Cardiac muscle cell (in vitro differentiated cells and primary cell): ENCODE results near the gene GPR148. TPM values are rescaled to one million over a fixed set of nuclear protein-coding genes. Genes with fewer than 3 reads are reported as not detected.

Experiments
- DNase-seq, 2 donors: peaks; one replicate each; pipeline versions ENCODE4 v3.0.0 to v3.0.0-alpha.2; 2010 to 2017; ENCODE audit warnings: low read depth in 1 of 2, low spot score in 1 of 2
- H3K27ac ChIP-seq: fragments of 200-600 bp; sonication (generic); 2 replicates; pipeline ENCODE4 v1.5.1; 2016
- H3K27me3 ChIP-seq: fragments of 200-600 bp; sonication (generic); 2 replicates; pipeline ENCODE4 v1.6.0; 2016; ENCODE audit warnings: control low read depth
- H3K36me3 ChIP-seq: fragments of 200-600 bp; sonication (generic); 2 replicates; pipeline ENCODE4 v1.5.1; 2016; ENCODE audit warnings: control low read depth
- H3K4me1 ChIP-seq: fragments of 200-600 bp; sonication (generic); 2 replicates; pipeline ENCODE4 v1.8.1; 2017; ENCODE audit warnings: low read depth, mild to moderate bottlenecking, mixed run types
- H3K4me3 ChIP-seq: fragments of 200-600 bp; sonication (generic); 2 replicates; pipeline ENCODE4 v1.5.1; 2016; ENCODE audit warnings: mild to moderate bottlenecking
- H3K9me3 ChIP-seq: fragments of 200-600 bp; sonication (generic); 2 replicates; pipeline ENCODE4 v1.5.1; 2017; ENCODE audit warnings: low read depth, mild to moderate bottlenecking, control low read depth
- CTCF ChIP-seq: IDR thresholded peaks from 2 replicates; pipeline ENCODE4 v1.5.1; 2012; ENCODE audit warnings: low read depth, mild to moderate bottlenecking, low read length
- polyA plus RNA-seq: library from polyadenylated mRNA; unstranded; fragments of >200 nt; fragmentation: Nextera tagmentation; extraction: Ambion mirVana; gene quantifications from 2 replicates; pipeline ENCODE4 v1.2.1, GENCODE V29; 2016
- total RNA-seq: library from RNA; depleted of rRNA; stranded (reverse); fragments of >200 nt; gene quantifications from 2 replicates; pipeline ENCODE4 v1.2.3, GENCODE V29; 2016

The GPR148 gene
- total and polyA plus RNA-seq, 2 experiments from 2014 or later = not detected

- DNase-seq = peak in 1 of 2 donors; percentile 90
- no peak for TF ChIP-seq CTCF
These were observed 15.6 kb downstream of the GPR148 start for GRCh38 chr2:130744287-130745117.

GRCh38 chr2:130749078-130749477 is 20.2 kb downstream of the GPR148 start:
- H3K9me3 ChIP-seq = no peaks in the 10 kb centered on the region
- peaks cover 19% of the 10 kb centered on the region for H3K4me1 ChIP-seq
- no peaks in the 10 kb centered on the region for H3K36me3 ChIP-seq
- DNase-seq = no peak
- H3K4me3 ChIP-seq = no peak overlapping the region
- H3K27me3 ChIP-seq = no peaks in the 10 kb centered on the region
- TF ChIP-seq CTCF = no peak
- no peak overlapping the region for H3K27ac ChIP-seq

More at GRCh38 chr2:130744287-130745117, 15.6 kb downstream of the GPR148 start:
- Histone ChIP-seq H3K9me3 (no peaks in the 10 kb centered on the region), H3K27ac (peak overlapping the region; percentile 52), H3K36me3 (no peaks in the 10 kb centered on the region), H3K4me1 (peaks cover 28% of the 10 kb centered on the region), H3K4me3 (peak overlapping the region; percentile 4), H3K27me3 (no peaks in the 10 kb centered on the region)

- no peaks in the 10 kb centered on the region for H3K36me3 ChIP-seq
- no peak for TF ChIP-seq CTCF
- DNase-seq = no peak
- no peaks in the 10 kb centered on the region for H3K27me3 ChIP-seq
- H3K4me3 ChIP-seq = no peak overlapping the region
- peaks cover 14% of the 10 kb centered on the region for H3K4me1 ChIP-seq
- H3K27ac ChIP-seq = no peak overlapping the region
- H3K9me3 ChIP-seq = no peaks in the 10 kb centered on the region
These were observed 20.8 kb downstream of the GPR148 start for GRCh38 chr2:130749641-130750040.

GRCh38 chr2:130754811-130755210 is 25.9 kb downstream of the GPR148 start:
- TF ChIP-seq CTCF = no peak
- no peaks in the 10 kb centered on the region for H3K27me3 ChIP-seq
- H3K36me3 ChIP-seq = no peaks in the 10 kb centered on the region
- H3K4me3 ChIP-seq = peak overlapping the region; percentile 73
- H3K4me1 ChIP-seq = no peaks in the 10 kb centered on the region
- DNase-seq = no peak
- H3K27ac ChIP-seq = no peak overlapping the region
- no peaks in the 10 kb centered on the region for H3K9me3 ChIP-seq

GRCh38 chr2:130755256-130756052 is 26.6 kb downstream of the GPR148 start, which contains the start of gene AMER3:
TSS of gene AMER3 (plus strand) at chr2:130755540. CDS start at chr2:130762073, 6,533 bp downstream.
- peak within 1 kb of the TSS; percentile 73 for H3K4me3 ChIP-seq
- H3K27me3 ChIP-seq = no peaks in the 10 kb centered on the region
- H3K4me1 ChIP-seq = no peaks in the 10 kb centered on the region
- no peaks in the 10 kb centered on the region for H3K36me3 ChIP-seq
- TF ChIP-seq CTCF = no peak
- H3K9me3 ChIP-seq = no peaks in the 10 kb centered on the region
- DNase-seq = peak in 1 of 2 donors; percentile 75
- no peak within 1 kb of the TSS for H3K27ac ChIP-seq
